ENCODE results near the gene SH3RF1.

The SH3RF1 gene

GRCh38 chr4:169222761-169223160 is 48.0 kb downstream of the SH3RF1 start:
- Histone ChIP-seq H3K27ac (no peak overlapping the region), H3K27me3 (ENCODE audit: control insufficient read depth, insufficient read depth, low read length) (no peaks in the 10 kb centered on the region), H3K9me3 (ENCODE audit: control insufficient read depth, low read length) (no peaks in the 10 kb centered on the region), H3K36me3 (ENCODE audit: control insufficient read depth, insufficient read depth, low read length) (no peaks in the 10 kb centered on the region), H2AFZ (no peak overlapping the region), H3K4me2 (ENCODE audit: low read length) (no peak overlapping the region), H3K79me2 (no peaks in the 10 kb centered on the region), H3K9ac (no peak overlapping the region), H3K4me3 (ENCODE audit: low read depth, low read length) (no peak overlapping the region), H3K4me1 (no peaks in the 10 kb centered on the region)
- no peak for TF ChIP-seq CTCF (IDR thresholded peaks at IDR 0.05)

GRCh38 chr4:169221662-169222061 is 49.1 kb downstream of the SH3RF1 start:
- H3K9ac ChIP-seq: no peak overlapping the region
- H3K9me3 ChIP-seq (ENCODE audit: control insufficient read depth, low read length): no peaks in the 10 kb centered on the region
- no peaks in the 10 kb centered on the region for H3K4me1 ChIP-seq
- no peaks in the 10 kb centered on the region for H3K27me3 ChIP-seq (ENCODE audit: control insufficient read depth, insufficient read depth, low read length)
- TF ChIP-seq CTCF (IDR thresholded peaks at IDR 0.05): no peak
- H3K79me2 ChIP-seq: no peaks in the 10 kb centered on the region
- H3K4me3 ChIP-seq (ENCODE audit: low read depth, low read length): no peak overlapping the region
- no peak overlapping the region for H3K4me2 ChIP-seq (ENCODE audit: low read length)
- no peak overlapping the region for H2AFZ ChIP-seq
- H3K27ac ChIP-seq: no peak overlapping the region
- no peaks in the 10 kb centered on the region for H3K36me3 ChIP-seq (ENCODE audit: control insufficient read depth, insufficient read depth, low read length)

GRCh38 chr4:169220854-169221411 is 49.8 kb downstream of the SH3RF1 start:
- H3K27me3 ChIP-seq (ENCODE audit: control insufficient read depth, insufficient read depth, low read length): no peaks in the 10 kb centered on the region
- no peak overlapping the region for H3K9ac ChIP-seq
- H3K4me3 ChIP-seq (ENCODE audit: low read depth, low read length): no peak overlapping the region
- no peaks in the 10 kb centered on the region for H3K9me3 ChIP-seq (ENCODE audit: control insufficient read depth, low read length)
- no peak overlapping the region for H3K27ac ChIP-seq
- H3K4me1 ChIP-seq: no peaks in the 10 kb centered on the region
- TF ChIP-seq CTCF (IDR thresholded peaks at IDR 0.05): no peak
- no peak overlapping the region for H3K4me2 ChIP-seq (ENCODE audit: low read length)
- H3K79me2 ChIP-seq: no peaks in the 10 kb centered on the region
- no peaks in the 10 kb centered on the region for H3K36me3 ChIP-seq (ENCODE audit: control insufficient read depth, insufficient read depth, low read length)
- no peak overlapping the region for H2AFZ ChIP-seq

GRCh38 chr4:169220447-169220846 is 50.3 kb downstream of the SH3RF1 start:
- Histone ChIP-seq H3K4me3 (ENCODE audit: low read depth, low read length) (no peak overlapping the region), H3K79me2 (no peaks in the 10 kb centered on the region), H3K9me3 (ENCODE audit: control insufficient read depth, low read length) (no peaks in the 10 kb centered on the region), H3K9ac (no peak overlapping the region), H3K27ac (no peak overlapping the region), H3K36me3 (ENCODE audit: control insufficient read depth, insufficient read depth, low read length) (no peaks in the 10 kb centered on the region), H3K4me2 (ENCODE audit: low read length) (no peak overlapping the region), H3K4me1 (no peaks in the 10 kb centered on the region), H2AFZ (no peak overlapping the region), H3K27me3 (ENCODE audit: control insufficient read depth, insufficient read depth, low read length) (no peaks in the 10 kb centered on the region)
- no peak for TF ChIP-seq CTCF (IDR thresholded peaks at IDR 0.05)

- TF ChIP-seq CTCF (IDR thresholded peaks at IDR 0.05): no peak
- Histone ChIP-seq H3K79me2 (no peaks in the 10 kb centered on the region), H3K27ac (no peak overlapping the region), H3K9ac (no peak overlapping the region), H3K4me1 (no peaks in the 10 kb centered on the region), H3K36me3 (ENCODE audit: control insufficient read depth, insufficient read depth, low read length) (no peaks in the 10 kb centered on the region), H2AFZ (no peak overlapping the region), H3K27me3 (ENCODE audit: control insufficient read depth, insufficient read depth, low read length) (no peaks in the 10 kb centered on the region), H3K9me3 (ENCODE audit: control insufficient read depth, low read length) (no peaks in the 10 kb centered on the region), H3K4me3 (ENCODE audit: low read depth, low read length) (no peak overlapping the region), H3K4me2 (ENCODE audit: low read length) (no peak overlapping the region)
Measured at GRCh38 chr4:169219440-169219839, 51.3 kb downstream of the SH3RF1 start.
